HEK293 (cell line): ENCODE measurements around the gene ERMARD.

Source experiments
- CTCF ChIP-seq: fragments of 450-650 bp; formaldehyde crosslinking; IDR thresholded peaks from 2 replicates; pipeline ENCODE4 v1.5.1; 2016; ENCODE audit warnings: missing biosample characterization, missing genetic modification characterization
- ELK4 ChIP-seq: IDR thresholded peaks from 2 replicates; pipeline ENCODE4 v1.6.1; 2011; ENCODE audit warnings: mild to moderate bottlenecking, low read depth, low read length, borderline replicate concordance
- HOXA7 ChIP-seq: sonication (generic); formaldehyde crosslinking; IDR thresholded peaks from 2 replicates; pipeline ENCODE4 v1.8.1; 2022; ENCODE audit warnings: missing genetic modification reagents, borderline replicate concordance
- KLF1 ChIP-seq: fragments of 450-650 bp; formaldehyde crosslinking; IDR thresholded peaks from 2 replicates; pipeline ENCODE4 v1.5.1; 2016; ENCODE audit warnings: missing biosample characterization, missing genetic modification characterization
- MEIS1 ChIP-seq: sonication (generic); formaldehyde crosslinking; IDR thresholded peaks from 2 replicates; pipeline ENCODE4 v1.8.1; 2022; ENCODE audit warnings: missing genetic modification reagents, mild to moderate bottlenecking, borderline replicate concordance
- PRDM6 ChIP-seq: fragments of 450-650 bp; formaldehyde crosslinking; IDR thresholded peaks from 2 replicates; pipeline ENCODE4 v1.5.1; 2017; ENCODE audit warnings: missing biosample characterization, missing genetic modification characterization
- ZBTB7A ChIP-seq: fragments of 450-650 bp; formaldehyde crosslinking; IDR thresholded peaks from 2 replicates; pipeline ENCODE4 v1.5.1; 2016; ENCODE audit warnings: low read depth, missing biosample characterization, missing genetic modification characterization
- ZNF175 ChIP-seq: fragments of 450-650 bp; formaldehyde crosslinking; IDR thresholded peaks from 2 replicates; pipeline ENCODE4 v1.5.1; 2016; ENCODE audit warnings: missing biosample characterization, missing genetic modification characterization
- ZNF514 ChIP-seq: fragments of 450-650 bp; formaldehyde crosslinking; IDR thresholded peaks from 2 replicates; pipeline ENCODE4 v1.5.1; 2016; ENCODE audit warnings: missing biosample characterization, missing genetic modification characterization
- ZNF560 ChIP-seq: fragments of 450-650 bp; formaldehyde crosslinking; IDR thresholded peaks from 2 replicates; pipeline ENCODE4 v1.5.1; 2017; ENCODE audit warnings: missing biosample characterization, missing genetic modification characterization, borderline replicate concordance
- ZNF621 ChIP-seq: fragments of 450-650 bp; formaldehyde crosslinking; IDR thresholded peaks from 2 replicates; pipeline ENCODE4 v1.5.1; 2017; ENCODE audit warnings: missing biosample characterization, missing genetic modification characterization
- ZNF623 ChIP-seq: fragments of 450-650 bp; formaldehyde crosslinking; IDR thresholded peaks from 2 replicates; pipeline ENCODE4 v1.5.1; 2016; ENCODE audit warnings: missing biosample characterization, missing genetic modification characterization

- TF ChIP-seq ZBTB7A (tag by site-specific recombination) = no peak
- no peak for TF ChIP-seq ZNF621 (tag by site-specific recombination)
- TF ChIP-seq ZNF560 = no peak
- no peak for TF ChIP-seq MEIS1
- no peak for TF ChIP-seq CTCF
- no peak for TF ChIP-seq ZNF514 (tag by site-specific recombination)
- TF ChIP-seq ZNF623 = no peak
- TF ChIP-seq PRDM6 (tag by site-specific recombination) = no peak
- no peak for TF ChIP-seq HOXA7 (CRISPR knock-in tag)
- TF ChIP-seq KLF1 (tag by site-specific recombination) = no peak
- TF ChIP-seq ELK4 = no peak
- TF ChIP-seq ZNF175 (tag by site-specific recombination) = no peak
Measured at GRCh38 chr6:169763308-169763707, 11.9 kb downstream of the ERMARD start.
